ENCODE data around the gene CUEDC1.

The CUEDC1 gene

GRCh38 chr17:57935833-57936807 lies 19.1 kb downstream of the CUEDC1 start:
- no peaks in the 10 kb centered on the region for H3K36me3 ChIP-seq (ENCODE audit: insufficient read depth, low read length)
- peaks cover 19% of the 10 kb centered on the region for H3K27me3 ChIP-seq (ENCODE audit: insufficient read depth, low read length, poor library complexity)
- no peak overlapping the region for H3K4me3 ChIP-seq (ENCODE audit: low read depth in 1 of 2, low read length in 2 of 2)
- H3K79me2 ChIP-seq (ENCODE audit: insufficient read depth, low read length), result no peaks in the 10 kb centered on the region
- TF ChIP-seq EZH2 (IDR thresholded peaks at IDR 0.05; ENCODE audit: borderline replicate concordance, low read depth, low read length, severe bottlenecking), result no peak
- TF ChIP-seq CTCF (IDR thresholded peaks at IDR 0.05; ENCODE audit: borderline replicate concordance, extremely low read depth, low read length, poor library complexity, severe bottlenecking), result no peak
- H3K9ac ChIP-seq (ENCODE audit: low read depth, low read length), result no peak overlapping the region
- peaks cover 3% of the 10 kb centered on the region; the same call in 1 of the 2 replicates for H4K20me1 ChIP-seq (ENCODE audit: insufficient read depth, low read length)
- H2AFZ ChIP-seq (ENCODE audit: low read depth, low read length), result no peak overlapping the region
- ATAC-seq (ENCODE audit: insufficient read depth, low read depth) (no peak), DNase-seq (no peak)
- H3K4me2 ChIP-seq (ENCODE audit: insufficient read depth, low read length), result no peak overlapping the region
- peaks cover 18% of the 10 kb centered on the region for H3K4me1 ChIP-seq (ENCODE audit: insufficient read depth, low read length)
- H3K27ac ChIP-seq (ENCODE audit: low read length), result no peak overlapping the region
- no peaks in the 10 kb centered on the region for H3K9me3 ChIP-seq (ENCODE audit: insufficient read depth, low read length, severe bottlenecking)

- H3K9me3 ChIP-seq (ENCODE audit: insufficient read depth, low read length, severe bottlenecking), result no peaks in the 10 kb centered on the region
These were observed 23.6 kb downstream of the CUEDC1 start for GRCh38 chr17:57931488-57932137.

GRCh38 chr17:57930239-57930638 lies 25.0 kb downstream of the CUEDC1 start:
- H4K20me1 ChIP-seq (ENCODE audit: insufficient read depth, low read length), result no peaks in the 10 kb centered on the region
- no peaks in the 10 kb centered on the region for H3K9me3 ChIP-seq (ENCODE audit: insufficient read depth, low read length, severe bottlenecking)
- no peaks in the 10 kb centered on the region for H3K36me3 ChIP-seq (ENCODE audit: insufficient read depth, low read length)
- no peak for ATAC-seq (ENCODE audit: insufficient read depth, low read depth)
- H3K4me3 ChIP-seq (ENCODE audit: low read depth in 1 of 2, low read length in 2 of 2), result no peak overlapping the region
- no peaks in the 10 kb centered on the region for H3K79me2 ChIP-seq (ENCODE audit: insufficient read depth, low read length)
- no peak overlapping the region for H3K4me2 ChIP-seq (ENCODE audit: insufficient read depth, low read length)
- no peak overlapping the region for H3K27ac ChIP-seq (ENCODE audit: low read length)
- H2AFZ ChIP-seq (ENCODE audit: low read depth, low read length), result no peak overlapping the region
- TF ChIP-seq CTCF (IDR thresholded peaks at IDR 0.05; ENCODE audit: borderline replicate concordance, extremely low read depth, low read length, poor library complexity, severe bottlenecking), result no peak
- no peak for TF ChIP-seq EZH2 (IDR thresholded peaks at IDR 0.05; ENCODE audit: borderline replicate concordance, low read depth, low read length, severe bottlenecking)
- no peak overlapping the region for H3K9ac ChIP-seq (ENCODE audit: low read depth, low read length)
- H3K4me1 ChIP-seq (ENCODE audit: insufficient read depth, low read length), result no peaks in the 10 kb centered on the region
- no peak for DNase-seq
- peaks cover 34% of the 10 kb centered on the region for H3K27me3 ChIP-seq (ENCODE audit: insufficient read depth, low read length, poor library complexity)

More at GRCh38 chr17:57931488-57932137, 23.6 kb downstream of the CUEDC1 start:
- ATAC-seq (ENCODE audit: insufficient read depth, low read depth) (no peak), DNase-seq (no peak)
- Histone ChIP-seq H3K4me1 (ENCODE audit: insufficient read depth, low read length) (no peaks in the 10 kb centered on the region), H3K27ac (ENCODE audit: low read length) (no peak overlapping the region), H3K4me3 (ENCODE audit: low read depth in 1 of 2, low read length in 2 of 2) (no peak overlapping the region), H3K36me3 (ENCODE audit: insufficient read depth, low read length) (no peaks in the 10 kb centered on the region), H4K20me1 (ENCODE audit: insufficient read depth, low read length) (no peaks in the 10 kb centered on the region), H3K4me2 (ENCODE audit: insufficient read depth, low read length) (no peak overlapping the region), H3K27me3 (ENCODE audit: insufficient read depth, low read length, poor library complexity) (peaks cover 27% of the 10 kb centered on the region), H2AFZ (ENCODE audit: low read depth, low read length) (no peak overlapping the region), H3K9ac (ENCODE audit: low read depth, low read length) (no peak overlapping the region), H3K79me2 (ENCODE audit: insufficient read depth, low read length) (no peaks in the 10 kb centered on the region)
- TF ChIP-seq EZH2 (IDR thresholded peaks at IDR 0.05; ENCODE audit: borderline replicate concordance, low read depth, low read length, severe bottlenecking) (no peak), CTCF (IDR thresholded peaks at IDR 0.05; ENCODE audit: borderline replicate concordance, extremely low read depth, low read length, poor library complexity, severe bottlenecking) (no peak)

All from DND-41 (cell line).